ENCODE data around the gene ZBED6. TPM values are rescaled to one million over a fixed set of nuclear protein-coding genes. Genes with fewer than 3 reads are reported as not detected.
"Not testable (repeated sequence)": the region's sequence is repeated elsewhere in the genome, so short reads cannot be mapped to it uniquely, and the experiment has no call there.

ZBED6 gene, protein sequence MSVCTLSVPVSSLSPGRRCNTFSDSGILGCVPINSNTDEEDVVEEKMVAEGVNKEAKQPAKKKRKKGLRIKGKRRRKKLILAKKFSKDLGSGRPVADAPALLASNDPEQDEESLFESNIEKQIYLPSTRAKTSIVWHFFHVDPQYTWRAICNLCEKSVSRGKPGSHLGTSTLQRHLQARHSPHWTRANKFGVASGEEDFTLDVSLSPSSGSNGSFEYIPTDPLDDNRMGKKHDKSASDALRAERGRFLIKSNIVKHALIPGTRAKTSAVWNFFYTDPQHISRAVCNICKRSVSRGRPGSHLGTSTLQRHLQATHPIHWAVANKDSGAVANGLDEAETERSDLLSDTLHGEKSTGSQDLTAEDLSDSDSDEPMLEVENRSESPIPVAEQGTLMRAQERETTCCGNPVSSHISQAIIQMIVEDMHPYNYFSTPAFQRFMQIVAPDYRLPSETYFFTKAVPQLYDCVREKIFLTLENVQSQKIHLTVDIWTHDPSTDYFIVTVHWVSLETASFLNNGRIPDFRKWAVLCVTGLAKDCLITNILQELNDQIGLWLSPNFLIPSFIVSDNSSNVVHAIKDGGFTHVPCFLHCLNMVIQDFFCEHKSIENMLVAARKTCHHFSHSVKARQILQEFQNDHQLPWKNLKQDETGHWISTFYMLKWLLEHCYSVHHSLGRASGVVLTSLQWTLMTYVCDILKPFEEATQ (N-terminal part only)
- 10 to 100 TPM; 11.0 to 21.4 (median 19.6) TPM for total RNA-seq
- polyA plus RNA-seq: 1 to 10 TPM in 2 of 3 donors, under 1 TPM in 1; 0.60 to 4.0 (median 1.6) TPM

DNA sequence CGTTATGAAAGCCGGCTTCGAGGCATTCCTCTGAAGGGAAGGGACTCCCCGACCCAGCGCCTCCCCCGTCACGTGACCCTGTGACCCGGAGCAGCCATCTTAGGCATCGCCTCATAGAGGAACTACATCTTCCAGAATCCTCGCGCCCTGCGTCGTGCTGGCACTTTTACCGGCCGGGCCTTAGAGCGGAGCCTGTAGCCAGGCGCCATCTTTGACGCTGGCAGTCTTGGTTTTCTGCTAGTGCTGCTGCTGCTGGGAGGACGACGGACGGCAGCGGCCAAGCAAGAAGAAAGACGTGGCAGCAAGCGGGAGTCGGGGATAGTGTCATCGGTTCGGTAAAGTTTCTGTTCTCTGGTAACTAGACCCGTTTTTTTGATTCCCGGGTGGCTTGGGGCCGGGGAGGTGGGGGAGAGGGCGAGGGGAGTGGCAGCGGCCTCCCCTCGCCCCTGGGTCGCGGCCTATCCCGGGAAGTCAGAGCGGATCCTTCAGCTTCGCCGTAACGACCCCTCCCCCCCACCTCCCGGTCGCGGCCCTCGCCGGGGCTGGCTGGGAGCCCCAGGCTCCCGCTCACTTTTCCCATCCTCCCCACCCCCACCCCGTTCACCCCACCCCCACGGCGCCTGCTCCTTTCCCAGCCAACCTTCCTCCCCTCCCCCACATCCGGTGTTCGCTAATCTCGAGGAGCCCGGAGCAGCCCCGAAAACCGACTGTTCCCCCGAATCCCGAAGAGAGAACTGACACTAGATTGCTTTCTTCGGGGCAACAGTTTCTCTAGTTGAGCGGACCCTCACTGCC lies at the start of gene ZBED6, which contains the start of gene ZC3H11A:
Gene ZBED6, plus strand, starts transcription at position 183 of the 795 bp plus-strand sequence. CDS start 1,900 bp downstream, outside the sequence.
Gene ZC3H11A, plus strand, starts transcription at position 183 of the 795 bp plus-strand sequence. CDS start 21,448 bp downstream, outside the sequence.
- intact Hi-C loops (cut with DNase I): loop anchor here (2.0 to 10.0 kb wide), 5 partner anchors 25 to 293 kb away; no protein-coding TSS in a partner anchor
- peak; percentile 100 for DNase-seq
- WGBS, 2 donors: 0 to 1% methylated on average over 59 of the region's 59 CpGs
- TF ChIP-seq POLR2A (IDR thresholded peaks at IDR 0.05) (peak; percentile 59 to 65), POLR2AphosphoS5 (IDR thresholded peaks at IDR 0.05) (peak; percentile 78 to 92 (median 86)), EP300 (IDR thresholded peaks at IDR 0.05) (peak in 1 of 4 donors; percentile 65)
- TF ChIP-seq, protein P1, sequence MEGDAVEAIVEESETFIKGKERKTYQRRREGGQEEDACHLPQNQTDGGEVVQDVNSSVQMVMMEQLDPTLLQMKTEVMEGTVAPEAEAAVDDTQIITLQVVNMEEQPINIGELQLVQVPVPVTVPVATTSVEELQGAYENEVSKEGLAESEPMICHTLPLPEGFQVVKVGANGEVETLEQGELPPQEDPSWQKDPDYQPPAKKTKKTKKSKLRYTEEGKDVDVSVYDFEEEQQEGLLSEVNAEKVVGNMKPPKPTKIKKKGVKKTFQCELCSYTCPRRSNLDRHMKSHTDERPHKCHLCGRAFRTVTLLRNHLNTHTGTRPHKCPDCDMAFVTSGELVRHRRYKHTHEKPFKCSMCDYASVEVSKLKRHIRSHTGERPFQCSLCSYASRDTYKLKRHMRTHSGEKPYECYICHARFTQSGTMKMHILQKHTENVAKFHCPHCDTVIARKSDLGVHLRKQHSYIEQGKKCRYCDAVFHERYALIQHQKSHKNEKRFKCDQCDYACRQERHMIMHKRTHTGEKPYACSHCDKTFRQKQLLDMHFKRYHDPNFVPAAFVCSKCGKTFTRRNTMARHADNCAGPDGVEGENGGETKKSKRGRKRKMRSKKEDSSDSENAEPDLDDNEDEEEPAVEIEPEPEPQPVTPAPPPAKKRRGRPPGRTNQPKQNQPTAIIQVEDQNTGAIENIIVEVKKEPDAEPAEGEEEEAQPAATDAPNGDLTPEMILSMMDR (IDR thresholded peaks at IDR 0.05): no peak
- no peaks in the 10 kb centered on the region for H3K9me3 ChIP-seq
- H3K36me3 ChIP-seq: peaks cover 0 to 15% (median 0%) of the 10 kb centered on the region in 4 donors
- peak within 1 kb of the TSS; percentile 92 to 99 (median 96) for H3K27ac ChIP-seq
- peak within 1 kb of the TSS; percentile 68 to 90 (median 78) for H3K4me3 ChIP-seq
- peaks cover 0 to 46% (median 44%) of the 10 kb centered on the region in 4 donors for H3K4me1 ChIP-seq
- no peaks in the 10 kb centered on the region for H3K27me3 ChIP-seq

DNA sequence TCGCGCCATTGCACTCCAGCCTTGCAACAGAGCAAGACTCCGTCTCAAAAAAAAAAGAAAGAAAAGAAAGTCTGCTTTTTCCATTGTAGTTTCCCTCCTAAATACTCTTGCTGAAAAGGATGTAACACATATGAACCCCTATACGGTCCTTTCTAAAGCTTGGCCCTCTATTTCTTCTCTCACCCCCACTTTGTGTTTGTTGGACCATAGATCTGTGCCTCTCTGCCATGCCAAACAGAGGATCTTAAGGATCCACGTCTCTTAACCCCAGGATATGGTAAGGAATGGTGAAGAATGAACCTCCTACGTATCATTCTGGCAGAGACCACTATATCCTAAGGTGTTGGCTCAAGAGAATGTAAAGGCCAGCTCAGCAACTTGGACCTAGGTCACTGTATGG lies 49.1 kb upstream of the ZBED6 start:
- Histone ChIP-seq H3K4me1 (peaks cover 0 to 30% (median 19%) of the 10 kb centered on the region in 4 donors), H3K9me3 (no peaks in the 10 kb centered on the region), H3K36me3 (peaks cover 0 to 28% (median under 1%) of the 10 kb centered on the region in 4 donors), H3K27me3 (no peaks in the 10 kb centered on the region), H3K4me3 (no peak overlapping the region), H3K27ac (no peak overlapping the region)
- intact Hi-C loops (cut with DNase I): no loop called here
- WGBS, 2 donors: 95 to 96% methylated on average over 6 of the region's 6 CpGs
- no peak for DNase-seq
- TF ChIP-seq, protein P1 (IDR thresholded peaks at IDR 0.05): no peak
- TF ChIP-seq POLR2A (IDR thresholded peaks at IDR 0.05): no peak
- TF ChIP-seq POLR2AphosphoS5 (IDR thresholded peaks at IDR 0.05): no peak
- TF ChIP-seq EP300 (IDR thresholded peaks at IDR 0.05): no peak

DNA sequence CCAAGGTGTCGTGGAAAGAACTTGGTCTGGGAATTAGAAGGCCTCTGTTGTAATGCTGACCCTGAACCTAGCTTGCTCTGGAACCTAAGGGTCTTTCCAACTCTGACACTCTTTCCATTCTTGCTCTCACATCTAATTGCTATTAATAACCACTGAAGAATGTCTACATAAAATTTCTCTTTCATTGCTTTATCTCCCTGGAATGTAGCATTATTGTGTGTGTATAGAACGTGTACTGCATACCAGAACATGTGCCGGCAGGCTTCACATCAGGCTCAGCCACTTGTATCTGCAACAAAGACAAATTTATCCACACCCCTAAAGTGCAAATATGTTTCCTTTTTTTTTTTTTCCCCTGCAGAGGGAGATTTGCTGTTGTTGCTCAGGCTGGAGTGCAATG lies 44.4 kb upstream of the ZBED6 start:
- Histone ChIP-seq H3K27me3 (no peaks in the 10 kb centered on the region), H3K36me3 (no peaks in the 10 kb centered on the region), H3K9me3 (no peaks in the 10 kb centered on the region), H3K4me3 (no peak overlapping the region), H3K4me1 (peaks cover 0 to 9% (median 8%) of the 10 kb centered on the region in 4 donors), H3K27ac (peak overlapping the region in 2 of 4 donors; percentile 25 to 34)
- intact Hi-C loops (cut with DNase I): no loop called here
- 72 to 79% methylated on average over 3 of the region's 3 CpGs for WGBS, 2 donors
- no peak for DNase-seq
- TF ChIP-seq EP300 (IDR thresholded peaks at IDR 0.05) (no peak), POLR2A (IDR thresholded peaks at IDR 0.05) (no peak), POLR2AphosphoS5 (IDR thresholded peaks at IDR 0.05) (no peak)
- TF ChIP-seq, protein P1 (IDR thresholded peaks at IDR 0.05): no peak

DNA sequence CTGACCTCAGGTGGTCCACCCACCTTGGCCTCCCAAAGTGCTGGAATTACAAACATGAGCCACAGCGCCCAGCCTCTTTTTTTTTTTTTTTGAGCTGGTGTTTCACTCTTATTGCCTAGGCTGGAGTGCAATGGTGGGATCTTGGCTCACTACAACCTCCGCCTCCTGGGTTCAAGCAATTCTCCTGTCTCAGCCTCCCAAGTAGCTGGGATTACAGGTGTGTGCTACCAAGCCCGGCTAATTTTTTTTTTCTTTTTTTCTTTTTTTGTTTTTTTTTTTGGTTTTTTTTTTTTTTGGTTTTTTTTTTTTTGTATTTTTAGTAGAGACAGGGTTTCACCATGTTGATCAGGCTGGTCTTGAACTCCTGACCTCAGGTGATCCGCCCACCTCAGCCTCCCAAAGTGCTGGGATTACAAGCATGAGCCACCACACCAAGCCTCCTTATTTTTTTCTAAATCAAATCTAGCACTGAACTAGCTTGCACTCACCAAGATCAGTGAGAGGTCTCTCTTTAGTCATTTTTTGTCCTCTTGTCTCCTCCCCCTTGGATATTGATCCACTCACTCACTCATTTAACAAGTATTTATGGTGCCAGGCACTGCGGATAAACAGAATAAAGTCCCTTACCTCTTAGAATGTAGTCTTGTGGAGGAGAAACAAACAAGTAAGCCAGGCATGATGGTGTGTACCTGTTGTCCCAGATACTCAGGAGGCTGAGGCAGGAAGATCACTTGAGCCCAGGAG lies 43.6 kb upstream of the ZBED6 start:
- 91 to 94% methylated on average over 5 of the region's 5 CpGs for WGBS, 2 donors
- H3K9me3 ChIP-seq; intact Hi-C loops (cut with DNase I); H3K36me3 ChIP-seq; H3K4me1 ChIP-seq; H3K4me3 ChIP-seq; H3K27me3 ChIP-seq; DNase-seq: not testable (repeated sequence)
- H3K27ac ChIP-seq: peak overlapping the region in 1 of 4 donors; percentile 34
